Measurements from ENCODE around the gene MEI1.

Gene MEI1

GRCh38 chr22:41787331-41787730, 88.0 kb downstream of the MEI1 start:
- DNase-seq (ENCODE audit: low read depth in 2 of 2) = no peak

GRCh38 chr22:41793871-41794270, 94.6 kb downstream of the MEI1 start:
- no peak for DNase-seq (ENCODE audit: low read depth in 2 of 2)

- DNase-seq (ENCODE audit: low read depth in 2 of 2) = no peak
Observed at GRCh38 chr22:41798736-41799135, 99.4 kb downstream of the MEI1 start.

GRCh38 chr22:41799486-41800347, 100.4 kb downstream of the MEI1 start:
- peak in 1 of 2 donors; percentile 16 for DNase-seq (ENCODE audit: low read depth in 2 of 2)

GRCh38 chr22:41800348-41801146, 101.2 kb downstream of the MEI1 start, which contains the start of gene CCDC134:
TSS of gene CCDC134 (plus strand) at chr22:41800679. CDS start at chr22:41808891, 8,212 bp downstream.
- DNase-seq (ENCODE audit: low read depth in 2 of 2) = peak; percentile 82 to 87

- DNase-seq (ENCODE audit: low read depth in 2 of 2) = no peak
Observed at GRCh38 chr22:41801147-41801819, 102.0 kb downstream of the MEI1 start.

GRCh38 chr22:41801886-41802285, 102.6 kb downstream of the MEI1 start:
- no peak for DNase-seq (ENCODE audit: low read depth in 2 of 2)

GRCh38 chr22:41805639-41806038, 106.3 kb downstream of the MEI1 start:
- DNase-seq (ENCODE audit: low read depth in 2 of 2) = no peak

- no peak for DNase-seq (ENCODE audit: low read depth in 2 of 2)
Observed at GRCh38 chr22:41808400-41808799, 109.1 kb downstream of the MEI1 start.

- no peak for DNase-seq (ENCODE audit: low read depth in 2 of 2)
Observed at GRCh38 chr22:41810022-41810421, 110.7 kb downstream of the MEI1 start.

GRCh38 chr22:41812805-41813545, 113.7 kb downstream of the MEI1 start:
- DNase-seq (ENCODE audit: low read depth in 2 of 2) = no peak

- DNase-seq (ENCODE audit: low read depth in 2 of 2) = no peak
Observed at GRCh38 chr22:41813726-41814410, 114.6 kb downstream of the MEI1 start.

GRCh38 chr22:41815716-41816115, 116.4 kb downstream of the MEI1 start:
- no peak for DNase-seq (ENCODE audit: low read depth in 2 of 2)

GRCh38 chr22:41816241-41816640, 116.9 kb downstream of the MEI1 start:
- no peak for DNase-seq (ENCODE audit: low read depth in 2 of 2)

GRCh38 chr22:41816871-41817270, 117.6 kb downstream of the MEI1 start:
- no peak for DNase-seq (ENCODE audit: low read depth in 2 of 2)

GRCh38 chr22:41818011-41818410, 118.7 kb downstream of the MEI1 start:
- DNase-seq (ENCODE audit: low read depth in 2 of 2) = no peak

GRCh38 chr22:41818596-41818995, 119.3 kb downstream of the MEI1 start:
- no peak for DNase-seq (ENCODE audit: low read depth in 2 of 2)

- no peak for DNase-seq (ENCODE audit: low read depth in 2 of 2)
Observed at GRCh38 chr22:41819257-41819656, 120.0 kb downstream of the MEI1 start.

- no peak for DNase-seq (ENCODE audit: low read depth in 2 of 2)
Observed at GRCh38 chr22:41820447-41820846, 121.1 kb downstream of the MEI1 start.

GRCh38 chr22:41821471-41822316, 122.4 kb downstream of the MEI1 start:
- DNase-seq (ENCODE audit: low read depth in 2 of 2) = no peak
